HepG2 (cell line): ENCODE measurements around the gene APOM. TPM values are rescaled to one million over a fixed set of nuclear protein-coding genes. Genes with fewer than 3 reads are reported as not detected.
A peak's percentile ranks its signal among the peaks of the same experiment; 100 is the strongest.

Experiments used
- KAT2B ChIP-seq: fragments of 150-350 bp; IDR thresholded peaks from 2 replicates; pipeline ENCODE4 v1.6.1; 2014; ENCODE audit warnings: low read depth, low read length, borderline replicate concordance
- NFIB ChIP-seq: sonication (generic); formaldehyde crosslinking; IDR thresholded peaks from 2 replicates; pipeline ENCODE4 v1.9.0; 2021; ENCODE audit warnings: missing genetic modification reagents, mild to moderate bottlenecking, borderline replicate concordance
- PATZ1 ChIP-seq: sonication (generic); formaldehyde crosslinking; IDR thresholded peaks from 2 replicates; pipeline ENCODE4 v1.4.0; 2020; ENCODE audit warnings: missing genetic modification reagents
- PCBP1 ChIP-seq: fragments of 200-400 bp; formaldehyde crosslinking; IDR thresholded peaks from 2 replicates; pipeline ENCODE4 v1.6.1; 2017; ENCODE audit warnings: mild to moderate bottlenecking, low read depth, low read length, borderline replicate concordance
- RORA ChIP-seq: sonication (generic); formaldehyde crosslinking; IDR thresholded peaks from 2 replicates; pipeline ENCODE4 v1.5.0; 2020; ENCODE audit warnings: mild to moderate bottlenecking, missing genetic modification reagents, moderate library complexity
- SIN3B ChIP-seq: fragments of 150-350 bp; IDR thresholded peaks from 2 replicates; pipeline ENCODE4 v1.6.1; 2014; ENCODE audit warnings: low read length
- TBX2 ChIP-seq: sonication (generic); formaldehyde crosslinking; IDR thresholded peaks from 2 replicates; pipeline ENCODE4 v1.5.0; 2020; ENCODE audit warnings: missing genetic modification reagents, mild to moderate bottlenecking, borderline replicate concordance
- TCF12 ChIP-seq, 2 experiments: fragments of 450-650 bp in 1 of 2; sonication (generic) in 1 of 2; formaldehyde crosslinking in 1 of 2; IDR thresholded peaks; 2 replicates each; pipeline versions ENCODE4 v1.6.1 to v1.8.0; 2017 to 2022; ENCODE audit warnings: antibody characterized with exemption in 1 of 2, mild to moderate bottlenecking in 1 of 2, missing genetic modification reagents in 1 of 2, moderate library complexity in 1 of 2
- ZBTB14 ChIP-seq: sonication (generic); formaldehyde crosslinking; IDR thresholded peaks from 2 replicates; pipeline ENCODE4 v1.4.0; 2020; ENCODE audit warnings: missing genetic modification reagents
- ZNF138 ChIP-seq: sonication (generic); formaldehyde crosslinking; IDR thresholded peaks from 2 replicates; pipeline ENCODE4 v1.5.0; 2020; ENCODE audit warnings: mild to moderate bottlenecking, low read depth, missing genetic modification reagents
- ZNF574 ChIP-seq: sonication (generic); formaldehyde crosslinking; IDR thresholded peaks from 2 replicates; pipeline ENCODE4 v1.4.0; 2020; ENCODE audit warnings: missing genetic modification reagents
- ZNF710 ChIP-seq: sonication (generic); formaldehyde crosslinking; IDR thresholded peaks from 2 replicates; pipeline ENCODE4 v1.5.0; 2020; ENCODE audit warnings: mild to moderate bottlenecking, missing genetic modification reagents, borderline replicate concordance
- ZNF891 ChIP-seq: sonication (generic); formaldehyde crosslinking; IDR thresholded peaks from 2 replicates; pipeline ENCODE4 v1.5.0; 2020; ENCODE audit warnings: mild to moderate bottlenecking, missing genetic modification reagents
- polyA plus RNA-seq, 8 experiments: library from polyadenylated mRNA; depleted of rRNA in 3 of 8; stranded (reverse) in 7 of 8; unstranded in 1 of 8; fragments of >200 nt; fragmentation: Illumina TruSeq in 4 of 8; extraction: Trizol in 4 of 8; gene quantifications; 2 replicates each; pipeline versions ENCODE4 v1.2.1 to v1.2.3, GENCODE V29; 2011 to 2016; ENCODE audit warnings: low read depth in 4 of 8, missing spikeins in 1 of 8, mixed read lengths in 1 of 8; ENCODE audit not compliant: insufficient read depth in 1 of 8
- total RNA-seq, 5 experiments: library from RNA; depleted of rRNA; stranded (reverse); fragments of >200 nt; fragmentation: Illumina TruSeq; extraction: Trizol; gene quantifications; 2 replicates each; pipeline ENCODE4 v1.2.3, GENCODE V29; 2016; ENCODE audit warnings: low read depth in 1 of 5
- TF ChIP-seq, protein P1 (sequence below): sonication (generic); formaldehyde crosslinking; IDR thresholded peaks from 2 replicates; pipeline ENCODE4 v1.5.0; 2020; ENCODE audit warnings: mild to moderate bottlenecking, missing genetic modification reagents

APOM gene
- total and polyA plus RNA-seq, 2 of the 13 experiments (the other 11 are each of a cell fraction or from before 2014, with no cell fraction given): 98.2 to 1,140 TPM

- TF ChIP-seq ZNF138 (CRISPR knock-in tag) (no peak), SIN3B (no peak), TBX2 (CRISPR knock-in tag) (peak; percentile 98), ZNF574 (CRISPR knock-in tag) (peak; percentile 90), KAT2B (no peak), NFIB (CRISPR knock-in tag) (no peak), TCF12 (IDR thresholded peaks at IDR 0.05) (no peak), TCF12 (CRISPR knock-in tag; IDR thresholded peaks at IDR 0.05) (no peak; the same call in 1 of the 2 replicates), ZNF891 (CRISPR knock-in tag) (peak; percentile 45), ZNF710 (CRISPR knock-in tag) (peak; percentile 86; the same call in 1 of the 2 replicates), RORA (CRISPR knock-in tag) (no peak), PATZ1 (CRISPR knock-in tag) (peak; percentile 67; the same call in 1 of the 2 replicates), PCBP1 (peak; percentile 66; the same call in 1 of the 2 replicates), ZBTB14 (CRISPR knock-in tag) (no peak)
- TF ChIP-seq, protein P1, sequence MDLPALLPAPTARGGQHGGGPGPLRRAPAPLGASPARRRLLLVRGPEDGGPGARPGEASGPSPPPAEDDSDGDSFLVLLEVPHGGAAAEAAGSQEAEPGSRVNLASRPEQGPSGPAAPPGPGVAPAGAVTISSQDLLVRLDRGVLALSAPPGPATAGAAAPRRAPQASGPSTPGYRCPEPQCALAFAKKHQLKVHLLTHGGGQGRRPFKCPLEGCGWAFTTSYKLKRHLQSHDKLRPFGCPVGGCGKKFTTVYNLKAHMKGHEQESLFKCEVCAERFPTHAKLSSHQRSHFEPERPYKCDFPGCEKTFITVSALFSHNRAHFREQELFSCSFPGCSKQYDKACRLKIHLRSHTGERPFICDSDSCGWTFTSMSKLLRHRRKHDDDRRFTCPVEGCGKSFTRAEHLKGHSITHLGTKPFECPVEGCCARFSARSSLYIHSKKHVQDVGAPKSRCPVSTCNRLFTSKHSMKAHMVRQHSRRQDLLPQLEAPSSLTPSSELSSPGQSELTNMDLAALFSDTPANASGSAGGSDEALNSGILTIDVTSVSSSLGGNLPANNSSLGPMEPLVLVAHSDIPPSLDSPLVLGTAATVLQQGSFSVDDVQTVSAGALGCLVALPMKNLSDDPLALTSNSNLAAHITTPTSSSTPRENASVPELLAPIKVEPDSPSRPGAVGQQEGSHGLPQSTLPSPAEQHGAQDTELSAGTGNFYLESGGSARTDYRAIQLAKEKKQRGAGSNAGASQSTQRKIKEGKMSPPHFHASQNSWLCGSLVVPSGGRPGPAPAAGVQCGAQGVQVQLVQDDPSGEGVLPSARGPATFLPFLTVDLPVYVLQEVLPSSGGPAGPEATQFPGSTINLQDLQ: no peak
Measured at GRCh38 chr6:31702819-31703716, 47.4 kb downstream of the APOM start, which contains the start of gene ABHD16A (continued).
